ENCODE results near the gene GNG10.
"Not testable (repeated sequence)": the region's sequence is repeated elsewhere in the genome, so short reads cannot be mapped to it uniquely, and the experiment has no call there.

GNG10 gene

DNA sequence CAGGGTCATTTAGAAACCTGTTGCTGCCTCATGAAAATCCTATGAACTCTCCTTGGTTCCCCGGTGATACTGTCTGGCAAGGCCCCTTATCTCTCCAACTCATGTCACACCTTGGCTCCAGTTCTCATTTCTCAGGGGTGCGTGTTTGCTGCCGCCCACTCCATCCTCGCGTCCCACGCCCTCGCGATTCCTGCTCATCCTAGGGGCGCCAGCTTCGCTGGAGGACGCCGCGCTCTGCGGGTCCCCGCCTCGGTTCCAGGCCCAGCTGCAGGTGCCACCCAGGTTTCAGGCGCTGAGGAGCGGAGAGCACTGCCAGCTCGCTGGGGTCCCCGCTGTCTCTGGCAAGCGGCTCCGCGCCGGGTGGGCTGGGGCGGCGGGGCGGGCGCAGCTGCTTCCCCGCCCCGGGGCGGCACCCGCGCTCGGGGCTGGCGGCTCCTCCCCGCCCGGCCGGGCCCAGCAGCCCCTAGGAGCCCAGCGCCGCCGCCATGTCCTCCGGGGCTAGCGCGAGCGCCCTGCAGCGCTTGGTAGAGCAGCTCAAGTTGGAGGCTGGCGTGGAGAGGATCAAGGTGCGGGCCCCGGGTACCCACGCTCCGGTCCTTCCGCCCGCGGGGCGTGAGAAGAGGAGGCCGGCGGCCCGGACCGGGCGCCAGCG, at the start of gene GNG10:
GNG10 (plus strand) TSS at position 456 of the 652 bp plus-strand sequence; CDS start at position 486, 30 bp downstream.
- Histone ChIP-seq H3K9ac (peak within 1 kb of the TSS; percentile 82 to 93 (median 91)), H4K20me1 (peaks cover 11 to 34% (median 31%) of the 10 kb centered on the region in 11 experiments; a peak in 16 of 22 replicates), H3K4me1 (peaks cover 19 to 46% (median 26%) of the 10 kb centered on the region in 10 experiments), H3K4me3 (peak within 1 kb of the TSS; percentile 78 to 96 (median 87)), H3K9me3 (replicated peaks in 1 of 11) (no peaks in the 10 kb centered on the region), H3K4me2 (peak within 1 kb of the TSS; percentile 77 to 99 (median 93)), H3K27me3 (no peaks in the 10 kb centered on the region), H3K27ac (peak within 1 kb of the TSS; percentile 78 to 93 (median 86)), H3K36me3 (peaks cover 10 to 26% (median 22%) of the 10 kb centered on the region in 11 experiments; a peak in 20 of 22 replicates)
- TF ChIP-seq Cebpa-rat (IDR thresholded peaks at IDR 0.05): no peak

DNA sequence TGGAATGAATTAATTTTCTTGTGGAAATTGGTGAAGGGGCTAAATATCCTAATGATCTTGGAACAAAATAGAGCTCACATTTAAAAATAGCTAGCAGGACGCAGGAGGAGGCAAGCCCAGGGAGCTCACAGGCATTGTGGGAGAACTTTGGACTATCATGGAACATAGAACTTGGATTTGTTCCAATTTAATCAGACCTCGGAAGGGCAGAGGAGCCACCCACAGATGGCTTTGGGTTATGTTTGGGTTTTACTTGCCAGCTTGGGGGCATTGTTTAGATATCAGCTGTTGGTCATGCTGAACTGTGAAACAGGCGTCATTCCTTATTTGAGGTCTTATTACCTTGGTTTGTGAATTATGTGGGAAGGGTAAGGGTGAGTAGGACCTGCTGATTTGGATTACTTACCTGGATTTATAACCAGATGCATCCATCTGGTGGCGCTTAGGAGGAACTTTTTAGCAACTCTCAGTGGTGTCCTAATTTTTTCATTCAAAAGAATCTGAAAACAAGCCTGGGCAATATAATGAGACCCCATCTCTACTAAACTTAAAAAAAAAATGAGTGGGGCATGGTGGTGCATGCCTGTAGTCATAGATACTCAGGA, 47.9 kb upstream of the GNG10 start:
- H3K4me2 ChIP-seq: no peak overlapping the region

DNA sequence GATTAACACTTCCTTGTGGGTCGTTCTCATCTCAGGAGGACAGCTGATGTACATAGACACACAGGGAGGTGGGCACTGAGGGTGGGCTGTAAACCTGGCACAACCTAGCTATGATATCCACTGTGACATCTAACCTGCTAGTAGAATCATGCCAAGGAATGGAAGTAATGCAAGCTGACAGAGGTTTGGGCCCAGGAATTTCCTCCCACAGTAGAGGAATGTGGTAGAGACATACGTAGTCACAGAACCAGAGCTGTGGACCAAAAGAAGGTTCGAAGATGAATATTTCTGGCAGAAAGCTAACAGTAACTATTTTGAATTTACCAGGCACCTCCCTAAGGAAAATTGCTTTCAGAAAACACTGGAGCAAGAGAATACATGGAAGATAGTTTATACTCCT, 45.5 kb upstream of the GNG10 start:
- H3K4me1 ChIP-seq: no peaks in the 10 kb centered on the region
- H3K27ac ChIP-seq: no peak overlapping the region
- no peak overlapping the region for H3K4me2 ChIP-seq
- H3K9me3 ChIP-seq (replicated peaks in 1 of 11): peaks cover 0 to 16% (median 6%) of the 10 kb centered on the region in 11 experiments; a peak in 3 of 22 replicates
- H3K9ac ChIP-seq: no peak overlapping the region
- no peaks in the 10 kb centered on the region for H4K20me1 ChIP-seq
- TF ChIP-seq Cebpa-rat (IDR thresholded peaks at IDR 0.05): no peak
- no peaks in the 10 kb centered on the region for H3K36me3 ChIP-seq
- H3K4me3 ChIP-seq: no peak overlapping the region
- H3K27me3 ChIP-seq: no peaks in the 10 kb centered on the region

More for the DNA sequence above, 47.9 kb upstream of the GNG10 start:
- no peak overlapping the region for H3K9ac ChIP-seq
- no peaks in the 10 kb centered on the region for H3K36me3 ChIP-seq
- H4K20me1 ChIP-seq: no peaks in the 10 kb centered on the region
- H3K27me3 ChIP-seq: no peaks in the 10 kb centered on the region
- H3K4me3 ChIP-seq: no peak overlapping the region
- no peak overlapping the region for H3K27ac ChIP-seq
- peaks cover 0 to 7% (median 0%) of the 10 kb centered on the region in 11 experiments; a peak in 2 of 22 replicates for H3K9me3 ChIP-seq (replicated peaks in 1 of 11)
- no peak for TF ChIP-seq Cebpa-rat (IDR thresholded peaks at IDR 0.05)
- H3K4me1 ChIP-seq: no peaks in the 10 kb centered on the region

DNA sequence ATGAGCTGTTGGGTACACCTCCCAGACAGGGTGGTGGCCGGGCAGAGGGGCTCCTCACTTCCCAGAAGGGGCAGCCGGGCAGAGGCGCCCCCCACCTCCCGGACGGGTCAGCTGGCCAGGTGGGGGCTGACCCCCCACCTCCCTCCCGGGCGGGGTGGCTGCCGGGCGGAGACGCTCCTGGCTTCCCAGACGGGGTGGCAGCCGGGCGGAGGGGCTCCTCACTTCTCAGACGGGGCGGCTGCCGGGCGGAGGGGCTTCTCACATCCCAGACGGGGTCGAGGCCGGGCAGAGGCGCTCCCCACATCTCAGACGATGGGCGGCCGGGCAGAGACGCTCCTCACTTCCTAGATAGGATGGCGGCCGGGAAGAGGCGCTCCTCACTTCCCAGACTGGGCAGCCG, 44.1 kb upstream of the GNG10 start:
- not testable (repeated sequence) for H3K4me2 ChIP-seq, H3K27me3 ChIP-seq, H3K4me3 ChIP-seq, H3K36me3 ChIP-seq, H4K20me1 ChIP-seq, H3K9ac ChIP-seq, H3K27ac ChIP-seq
- Histone ChIP-seq H3K4me1 (peaks cover 0 to 10% (median 5%) of the 10 kb centered on the region in 10 experiments; a peak in 15 of 20 replicates), H3K9me3 (replicated peaks in 1 of 11) (peaks cover 0 to 23% (median 6%) of the 10 kb centered on the region in 11 experiments; a peak in 3 of 22 replicates)

DNA sequence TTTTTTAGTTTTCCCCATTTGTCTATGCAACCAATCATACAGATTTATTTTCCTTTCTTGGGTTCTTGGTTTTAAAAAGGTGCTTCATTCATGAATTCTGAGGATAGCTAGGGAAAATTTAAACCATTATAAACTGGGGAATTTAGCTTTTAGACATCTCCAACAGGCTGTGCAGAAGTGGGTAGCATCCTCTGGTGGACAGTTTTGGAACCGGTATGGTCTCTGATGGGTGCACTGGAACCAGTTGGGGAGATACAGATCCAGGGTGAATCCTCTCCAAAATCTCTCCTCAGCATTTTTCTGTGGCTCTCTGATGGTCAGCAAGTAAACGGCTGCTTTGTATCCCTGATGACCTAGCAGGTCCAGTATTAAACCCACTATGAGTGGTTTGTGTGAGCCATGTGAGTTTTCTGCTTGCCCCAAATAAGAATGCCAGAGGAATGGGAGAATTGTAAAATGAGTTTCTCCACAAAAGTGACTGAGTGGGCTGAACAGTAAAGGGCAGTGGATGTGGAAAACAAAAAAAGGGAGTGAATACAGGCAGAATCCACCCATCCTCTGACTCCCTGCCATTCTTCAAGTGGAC, 39.4 kb upstream of the GNG10 start:
- peaks cover 0 to 20% (median 16%) of the 10 kb centered on the region in 10 experiments; a peak in 15 of 20 replicates for H3K4me1 ChIP-seq
- peak overlapping the region in 8 of 11 experiments; percentile 14 to 70 (median 60); a peak in 13 of 22 replicates for H3K27ac ChIP-seq
- H3K4me3 ChIP-seq: no peak overlapping the region
- H3K9me3 ChIP-seq (replicated peaks in 1 of 11): peaks cover 0 to 39% (median 10%) of the 10 kb centered on the region in 11 experiments; a peak in 9 of 22 replicates
- no peaks in the 10 kb centered on the region for H3K27me3 ChIP-seq
- H3K9ac ChIP-seq: peak overlapping the region in 2 of 11 experiments; percentile 22 to 29; a peak in 1 of 22 replicates
- no peaks in the 10 kb centered on the region for H3K36me3 ChIP-seq
- H4K20me1 ChIP-seq: no peaks in the 10 kb centered on the region
- H3K4me2 ChIP-seq: peak overlapping the region in 7 of 11 experiments; percentile 28 to 58 (median 40); a peak in 12 of 22 replicates
- no peak for TF ChIP-seq Cebpa-rat (IDR thresholded peaks at IDR 0.05)

GRCh38 chr9:111622626-111623025, 38.8 kb upstream of the GNG10 start:
- Histone ChIP-seq H3K36me3 (no peaks in the 10 kb centered on the region), H3K4me2 (peak overlapping the region in 8 of 11 experiments; percentile 28 to 58 (median 40); a peak in 14 of 22 replicates), H3K4me3 (no peak overlapping the region), H3K27me3 (no peaks in the 10 kb centered on the region), H3K4me1 (peaks cover 0 to 20% (median 16%) of the 10 kb centered on the region in 10 experiments; a peak in 15 of 20 replicates), H3K9me3 (replicated peaks in 1 of 11) (peaks cover 0 to 39% (median 10%) of the 10 kb centered on the region in 11 experiments; a peak in 9 of 22 replicates), H4K20me1 (no peaks in the 10 kb centered on the region), H3K27ac (peak overlapping the region in 7 of 11 experiments; percentile 17 to 70 (median 66); a peak in 14 of 22 replicates), H3K9ac (0 out of 22 replicates have a peak overlapping the region, but pooled peaks of 2 of the 11 experiments have one; percentile 22 to 29)
- TF ChIP-seq Cebpa-rat (IDR thresholded peaks at IDR 0.05): peak in 8 of 11 experiments; percentile 49 to 76 (median 68); a peak in 10 of 22 replicates

- Histone ChIP-seq H3K4me2 (no peak overlapping the region), H3K4me1 (peaks cover 9 to 23% (median 18%) of the 10 kb centered on the region in 10 experiments), H3K27ac (no peak overlapping the region), H3K4me3 (no peak overlapping the region), H3K9me3 (replicated peaks in 1 of 11) (peaks cover 0 to 17% (median 4%) of the 10 kb centered on the region in 11 experiments; a peak in 9 of 22 replicates), H3K36me3 (no peaks in the 10 kb centered on the region), H4K20me1 (peaks cover 0 to 12% (median 0%) of the 10 kb centered on the region in 11 experiments; a peak in 9 of 22 replicates), H3K27me3 (no peaks in the 10 kb centered on the region), H3K9ac (no peak overlapping the region)
- no peak for TF ChIP-seq Cebpa-rat (IDR thresholded peaks at IDR 0.05)
Measured at GRCh38 chr9:111627260-111627963, 34.0 kb upstream of the GNG10 start.

- Histone ChIP-seq H3K9me3 (replicated peaks in 1 of 11) (peaks cover 0 to 8% (median 0%) of the 10 kb centered on the region in 11 experiments; a peak in 7 of 22 replicates), H3K4me3 (no peak overlapping the region), H3K9ac (no peak overlapping the region), H3K36me3 (peaks cover 0 to 8% (median 0%) of the 10 kb centered on the region in 11 experiments; a peak in 2 of 22 replicates), H3K27me3 (no peaks in the 10 kb centered on the region), H3K4me1 (peaks cover 17 to 23% (median 19%) of the 10 kb centered on the region in 10 experiments), H3K27ac (no peak overlapping the region), H3K4me2 (no peak overlapping the region), H4K20me1 (peaks cover 0 to 22% (median 9%) of the 10 kb centered on the region in 11 experiments; a peak in 14 of 22 replicates)
- no peak for TF ChIP-seq Cebpa-rat (IDR thresholded peaks at IDR 0.05)
Measured at GRCh38 chr9:111628411-111628810, 33.0 kb upstream of the GNG10 start.

Measured in BLaER1 treated with 17β-estradiol and CSF1 and Interleukin-3, amounts not matched to agents 10 nM and 100 nM (cell line).